ENCODE data around the gene ALDH3B1.

Gene ALDH3B1

DNA sequence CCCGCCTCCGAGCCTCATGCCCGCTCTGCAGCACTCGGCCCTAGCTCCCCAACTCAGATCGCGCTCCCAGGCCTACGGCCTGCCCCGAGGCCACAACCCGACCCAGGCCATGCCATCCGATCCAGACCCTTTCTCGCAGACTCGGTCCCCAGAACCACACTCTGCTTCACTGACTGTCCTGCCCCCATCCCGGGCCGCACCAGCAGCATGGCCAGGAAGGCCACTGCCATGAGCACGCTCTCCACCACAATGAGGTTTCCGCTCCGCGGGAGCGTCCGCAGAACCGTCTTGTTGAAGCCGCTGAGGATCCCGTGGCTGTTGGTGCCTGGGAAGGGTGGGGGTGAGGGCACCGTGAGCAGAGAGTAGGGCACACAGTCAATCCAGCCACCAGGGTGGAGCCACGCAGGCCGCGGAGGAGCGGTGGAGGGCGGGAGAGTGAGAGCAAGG lies 12.6 kb upstream of the ALDH3B1 start:
- DNase-seq, result no peak

GRCh38 chr11:67998150-67999045 lies 11.7 kb upstream of the ALDH3B1 start:
- DNase-seq, result no peak

DNA sequence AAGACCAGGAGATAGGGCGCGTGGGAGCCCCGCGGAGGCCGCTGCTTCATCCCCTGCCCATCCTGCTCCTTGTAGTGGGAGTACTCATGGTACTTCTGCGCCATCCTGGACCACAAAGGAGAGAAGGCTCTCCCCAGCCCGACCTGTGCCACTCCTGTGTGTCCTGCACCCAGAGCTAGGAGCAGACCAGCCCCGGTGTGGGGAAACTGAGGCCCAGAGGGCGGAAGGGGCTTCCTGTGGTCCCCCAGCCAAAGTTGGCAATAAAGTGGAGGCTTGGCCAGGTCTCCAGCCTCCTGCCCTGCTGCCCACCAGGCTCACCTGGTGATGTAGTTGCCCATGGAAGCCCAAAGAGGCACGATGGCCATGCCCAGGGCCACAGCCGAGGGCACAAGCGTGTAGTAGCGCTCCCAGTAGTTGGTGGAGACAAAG lies 10.9 kb upstream of the ALDH3B1 start:
- DNase-seq, result no peak

GRCh38 chr11:67999704-68000103 lies 10.4 kb upstream of the ALDH3B1 start:
- no peak for DNase-seq

DNA sequence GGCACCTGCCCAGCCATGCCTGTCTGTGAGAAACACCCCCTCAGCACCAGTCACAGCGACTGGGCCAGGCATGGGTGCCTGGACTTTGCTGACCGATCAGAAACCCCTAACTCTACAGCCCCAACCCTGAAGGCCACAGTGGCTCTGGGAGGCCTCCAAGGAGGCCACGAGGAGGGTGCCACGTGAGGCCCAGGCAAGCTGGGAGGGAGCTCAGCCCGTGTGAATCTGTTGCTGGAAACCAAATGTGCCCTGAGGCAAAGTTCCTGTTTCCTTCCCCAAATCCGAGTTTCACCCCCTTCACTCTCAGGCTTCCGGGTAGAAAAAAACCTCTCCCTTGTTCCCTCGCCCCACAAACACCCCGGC lies 7.6 kb upstream of the ALDH3B1 start:
- DNase-seq, result no peak

DNA sequence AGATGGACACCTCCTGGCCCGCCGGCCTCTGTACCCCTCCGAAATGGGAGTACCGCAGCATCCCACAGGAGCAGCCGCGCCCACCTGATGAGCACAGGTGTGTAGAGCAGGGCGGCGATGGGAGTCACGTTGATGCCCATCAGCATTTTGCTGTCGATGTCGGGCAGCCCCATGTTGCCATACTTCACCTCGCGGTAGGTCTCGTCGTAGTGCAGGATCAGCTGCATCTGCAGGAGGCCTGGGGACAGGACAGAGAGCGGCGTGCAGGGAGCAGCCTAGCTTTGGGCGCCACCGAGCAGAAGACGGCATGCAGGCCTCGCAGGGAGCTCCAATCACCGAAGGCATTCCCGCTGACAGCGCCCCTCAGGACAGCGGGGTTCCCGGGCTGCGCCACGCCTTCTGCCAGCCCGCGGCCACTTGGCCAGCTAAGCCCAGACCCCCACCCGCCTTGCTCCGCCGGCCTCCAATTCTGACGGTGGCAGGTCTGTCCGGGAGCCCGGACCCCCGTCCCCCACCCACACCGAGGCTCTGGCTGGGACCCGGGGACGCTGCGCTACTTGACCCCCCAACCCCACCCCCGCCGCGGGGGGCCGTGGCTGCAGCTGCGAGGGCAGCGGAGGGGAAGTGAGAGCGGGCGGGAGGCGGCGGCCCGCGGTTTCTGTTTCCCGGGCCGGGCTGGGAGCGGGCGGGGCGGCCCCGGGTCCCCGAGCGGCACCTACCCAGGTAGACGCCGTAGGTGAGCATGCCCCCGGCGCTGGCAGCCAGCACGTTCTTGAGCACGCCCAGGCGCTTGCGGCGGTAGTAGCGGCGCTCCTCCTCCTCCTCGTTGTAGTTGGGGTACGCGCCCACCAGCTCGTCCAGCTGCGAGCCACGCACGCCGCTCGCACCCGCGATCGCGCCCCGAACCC lies 6.9 kb upstream of the ALDH3B1 start:
- DNase-seq, result no peak

DNA sequence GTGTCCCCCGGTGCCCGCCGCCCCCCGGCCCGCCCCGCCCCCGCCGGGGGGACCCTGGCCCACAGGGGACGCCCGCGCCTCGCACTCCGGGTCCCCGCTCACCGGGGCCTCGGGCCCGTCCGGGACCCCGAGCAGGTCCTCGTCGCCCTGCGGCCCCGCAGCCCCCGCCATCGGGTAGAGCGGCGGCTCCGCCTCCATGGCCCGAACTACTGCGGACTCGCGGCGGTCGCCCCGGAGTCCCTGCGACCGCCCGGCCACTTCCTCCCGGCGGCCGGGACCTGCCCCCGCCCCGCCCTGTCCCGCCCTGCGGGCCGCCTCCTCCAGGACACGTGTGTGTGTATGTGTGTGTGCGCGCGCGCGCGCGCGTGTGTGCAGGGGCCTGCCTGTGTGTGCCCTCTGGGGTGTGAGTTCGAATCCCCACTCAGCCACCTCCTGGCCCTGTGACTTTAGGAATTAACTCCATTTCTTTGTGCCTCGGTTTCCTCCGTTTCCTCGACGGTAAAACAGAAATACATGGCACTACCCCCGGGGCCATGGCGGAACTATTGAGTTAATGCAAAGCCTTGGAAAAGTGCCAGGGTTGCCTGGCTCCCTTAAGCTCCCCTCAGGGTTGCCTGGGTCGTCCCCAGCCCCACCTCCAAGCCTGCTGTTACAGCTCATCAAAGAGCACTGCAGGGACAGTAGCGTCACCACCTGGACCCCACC lies 6.1 kb upstream of the ALDH3B1 start, which contains the start of gene UNC93B1:
Gene UNC93B1 (minus strand): TSS at position 252 of the 705 bp plus-strand sequence. CDS start 54 bp downstream, at position 198.
- no peak for DNase-seq

- DNase-seq, result no peak
These were observed 5.4 kb upstream of the ALDH3B1 start for GRCh38 chr11:68004551-68005335.

GRCh38 chr11:68006606-68007166 lies 3.4 kb upstream of the ALDH3B1 start:
- no peak for DNase-seq

- no peak for DNase-seq
These were observed 2.4 kb upstream of the ALDH3B1 start for GRCh38 chr11:68007498-68008380.

DNA sequence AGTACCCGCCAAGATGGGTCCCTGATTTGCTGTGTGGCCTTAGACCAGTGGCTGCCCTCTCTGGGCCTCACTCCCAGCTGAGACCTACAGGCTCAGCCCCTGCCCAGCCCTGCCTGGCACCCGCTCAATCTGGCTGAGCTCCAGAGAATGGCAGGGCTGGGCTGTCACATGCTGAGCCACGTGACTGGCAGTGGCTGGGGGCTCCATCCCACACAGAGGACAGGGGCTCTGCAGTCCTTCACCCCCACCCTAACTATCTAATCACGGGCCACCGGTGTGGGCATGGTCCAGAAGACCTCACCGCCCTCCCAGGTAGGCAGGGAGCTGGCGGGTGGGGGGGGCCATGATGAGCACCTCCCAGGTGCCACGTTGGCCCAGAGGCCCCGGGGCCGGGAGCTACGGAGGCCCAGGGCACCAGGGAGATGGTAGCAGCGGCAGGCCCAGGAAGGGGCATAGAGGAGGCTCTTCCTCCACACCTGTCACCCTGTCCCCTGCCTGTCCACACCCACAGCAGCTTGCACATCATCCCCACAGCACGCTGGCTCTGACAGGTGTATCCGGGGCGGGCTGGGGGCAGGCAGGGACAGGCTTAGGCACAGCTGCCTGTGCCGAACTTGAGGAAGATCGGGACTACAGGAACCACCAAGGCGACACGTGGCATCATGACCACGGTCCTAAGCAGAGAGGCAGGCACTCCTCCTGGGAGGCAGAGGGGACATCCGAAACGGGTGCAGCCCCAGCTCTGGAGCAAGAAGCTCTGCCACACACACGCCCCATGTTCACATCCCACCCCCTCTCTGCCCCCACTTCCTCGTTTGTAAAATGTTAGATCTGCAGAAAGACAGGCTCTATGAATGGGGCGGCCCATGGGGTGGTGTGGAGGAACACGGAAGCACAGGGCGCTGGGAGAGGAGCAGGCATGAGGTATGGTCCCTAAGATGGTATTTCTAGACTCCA lies 1.5 kb upstream of the ALDH3B1 start:
- no peak for DNase-seq

- no peak for DNase-seq
These were observed 587 bp upstream of the ALDH3B1 start for GRCh38 chr11:68009391-68010089.

- no peak for DNase-seq
These were observed 1.2 kb downstream of the ALDH3B1 start for GRCh38 chr11:68011051-68011943.

GRCh38 chr11:68012044-68012842 lies 2.1 kb downstream of the ALDH3B1 start:
- no peak for DNase-seq

GRCh38 chr11:68012843-68013610 lies 2.9 kb downstream of the ALDH3B1 start:
- DNase-seq, result no peak

- no peak for DNase-seq
These were observed 3.6 kb downstream of the ALDH3B1 start for GRCh38 chr11:68013611-68014156.
